Right cardiac atrium (tissue), 5 donors: ENCODE measurements around the gene ADH1A. TPM values are rescaled to one million over a fixed set of nuclear protein-coding genes. Genes with fewer than 3 reads are reported as not detected.
"Not testable (repeated sequence)": the region's sequence is repeated elsewhere in the genome, so short reads cannot be mapped to it uniquely, and the experiment has no call there.

Experiments used
- ATAC-seq, 2 donors: fragments of 200-7000 bp; cut with Tn5 transposase; one replicate each; pipeline versions ENCODE4 v1.8.0 to v1.9.1; 2020; ENCODE audit warnings: moderate library complexity in 2 of 2, mild to moderate bottlenecking in 1 of 2
- DNase-seq, 3 donors: peaks; one replicate each; pipeline ENCODE4 v3.0.0-alpha.2; 2020
- H3K27ac ChIP-seq: one replicate; pipeline ENCODE4 v1.5.1; 2013; ENCODE audit warnings: mild to moderate bottlenecking, low read length, control low read depth, moderate library complexity
- H3K27me3 ChIP-seq: one replicate; pipeline ENCODE4 v1.6.1; 2013; ENCODE audit not compliant: control insufficient read depth, insufficient read depth
- H3K4me1 ChIP-seq: one replicate; pipeline ENCODE4 v1.6.1; 2013; ENCODE audit warnings: low read length; ENCODE audit not compliant: control insufficient read depth, insufficient read depth
- H3K4me3 ChIP-seq: one replicate; pipeline ENCODE4 v1.5.1; 2013; ENCODE audit warnings: low read length, control low read depth
- H3K9me3 ChIP-seq: one replicate; pipeline ENCODE4 v1.6.1; 2013; ENCODE audit warnings: low read length; ENCODE audit not compliant: control insufficient read depth
- WGBS: extraction: QIAGEN DNeasy Blood & Tissue Kit; methylation state at CpG from one replicate; pipeline ENCODE4 v1.1.7; 2013; 5-methylcytosine and 5-hydroxymethylcytosine counted together
- intact Hi-C, 4 donors: fragments of 100-400 bp; cut with DNase I; formaldehyde crosslinking; loops; one replicate each; pipeline versions ENCODE4 v1.11.0 to v1.14.0; 2022 to 2023
- polyA plus RNA-seq: library from polyadenylated mRNA; stranded (reverse); fragments of 200-250 nt; gene quantifications from one replicate; pipeline ENCODE4 v1.2.3, GENCODE V29; 2013
- total RNA-seq, 4 donors: library from RNA; stranded (reverse); fragmentation: NEBNext Ultra II Directional; extraction: Animal tissue kit (Norgen Biotek cat#: 25700); gene quantifications; one replicate each; pipeline ENCODE4 v1.2.1, GENCODE V29; 2021
- donor health status: healthy with polysubstance abuse.
- donor health status: DM: no; HTN: yes; CAD: no.
- donor health status: DM: no; HTN: no; CAD: no.
- donor health status: DM: no; HTN: yes; CAD: no; lungs with severe emphysema.
- donor health status: DM: yes; HTN: yes; CAD: no.

Gene ADH1A
- total and polyA plus RNA-seq, 5 donors = 0.74 to 1.5 (median 1.1) TPM; not detected in 1

GRCh38 chr4:99227646-99228045 lies 63.1 kb downstream of the ADH1A start:
- H3K4me3 ChIP-seq, H3K9me3 ChIP-seq, H3K4me1 ChIP-seq, H3K27ac ChIP-seq, DNase-seq, ATAC-seq, H3K27me3 ChIP-seq, intact Hi-C loops: not testable (repeated sequence)
- WGBS = 81% methylated on average over 4 of the region's 4 CpGs

Other genes with a start within 250 kb of the ADH1A start
- gene ADH5, start 202.2 kb downstream of the ADH1A start, total RNA-seq = 100 to 1,000 TPM; 117 to 133 (median 128) TPM
- gene ADH5, start 202.2 kb downstream of the ADH1A start, polyA plus RNA-seq = 105 TPM
- gene ADH4, start 146.7 kb downstream of the ADH1A start, total RNA-seq = under 1 TPM in 1 of 4 donors, not detected in 3; 0.42 TPM
- 0.48 TPM for gene ADH4, start 146.7 kb downstream of the ADH1A start, polyA plus RNA-seq
- gene ADH6, start 71.7 kb downstream of the ADH1A start, total RNA-seq = not detected
- not detected for gene ADH6, start 71.7 kb downstream of the ADH1A start, polyA plus RNA-seq
- gene ADH1B, start 30.4 kb upstream of the ADH1A start, total RNA-seq = 100 to 1,000 TPM; 197 to 343 (median 260) TPM
- 164 TPM for gene ADH1B, start 30.4 kb upstream of the ADH1A start, polyA plus RNA-seq
- gene ADH1C, start 61.8 kb upstream of the ADH1A start, total RNA-seq = 1 to 10 TPM; 1.2 to 3.6 (median 2.7) TPM
- gene ADH1C, start 61.8 kb upstream of the ADH1A start, polyA plus RNA-seq = 4.3 TPM
- not detected for gene ADH7, start 144.4 kb upstream of the ADH1A start, total RNA-seq
- gene ADH7, start 144.4 kb upstream of the ADH1A start, polyA plus RNA-seq = 0.02 TPM
- not detected for gene C4orf17, start 220.0 kb upstream of the ADH1A start, total RNA-seq
- not detected for gene C4orf17, start 220.0 kb upstream of the ADH1A start, polyA plus RNA-seq